K562 (cell line): Measurements from ENCODE around the gene ECPAS.

Experiments
- CAMTA2 ChIP-seq: fragments of 250-450 bp; sonication (Bioruptor Pico); conservative IDR thresholded peaks from 2 replicates; pipeline ENCODE4 v1.5.1; 2022
- CHD7 ChIP-seq: fragments of 200-600 bp; sonication (generic); IDR thresholded peaks from one replicate; pipeline ENCODE4 v1.6.1; 2012; ENCODE audit warnings: mild to moderate bottlenecking, low read depth, low read length, inconsistent platforms
- CTCF ChIP-seq, 3 experiments: IDR thresholded peaks in 2 of 3; conservative IDR thresholded peaks in 1 of 3; 2 replicates each; pipeline ENCODE4 v1.5.1; 2011 to 2012; ENCODE audit warnings: low read length in 3 of 3, mild to moderate bottlenecking in 3 of 3, control low read depth in 2 of 3, improper control_type of control experiment in 1 of 3, inconsistent platforms in 1 of 3, low read depth in 1 of 3, mixed read lengths in 1 of 3, moderate library complexity in 1 of 3; ENCODE audit not compliant: insufficient read depth in 2 of 3
- EZH2 ChIP-seq: IDR thresholded peaks from 2 replicates; pipeline ENCODE4 v1.6.1; 2012; ENCODE audit warnings: low read depth, mild to moderate bottlenecking, inconsistent platforms, low read length, borderline replicate concordance
- HMGXB4 ChIP-seq: sonication (generic); formaldehyde crosslinking; IDR thresholded peaks from 2 replicates; pipeline ENCODE4 v1.8.1; 2023; ENCODE audit warnings: mild to moderate bottlenecking, missing genetic modification reagents
- IRF1 ChIP-seq: sonication (generic); formaldehyde crosslinking; IDR thresholded peaks from 2 replicates; pipeline ENCODE4 v1.8.0; 2022; ENCODE audit warnings: missing genetic modification reagents, mild to moderate bottlenecking, borderline replicate concordance
- JUND ChIP-seq, 2 experiments: IDR thresholded peaks; 2 replicates in 1 of 2; 3 replicates in 1 of 2; pipeline ENCODE4 v1.6.1; 2011; ENCODE audit warnings: borderline replicate concordance in 2 of 2, low read depth in 2 of 2, low read length in 2 of 2, improper control_type of control experiment in 1 of 2, missing biosample characterization in 1 of 2, missing genetic modification characterization in 1 of 2, missing genetic modification reagents in 1 of 2
- NFXL1 ChIP-seq: fragments of 450-650 bp; formaldehyde crosslinking; IDR thresholded peaks from 2 replicates; pipeline ENCODE4 v1.4.0; 2021; ENCODE audit warnings: mild to moderate bottlenecking
- PHF21A ChIP-seq: fragments of 450-650 bp; IDR thresholded peaks from 2 replicates; pipeline ENCODE4 v1.6.1; 2017; ENCODE audit warnings: low read depth, borderline replicate concordance
- PKNOX1 ChIP-seq: fragments of 450-650 bp; IDR thresholded peaks from 2 replicates; pipeline ENCODE4 v1.6.1; 2016
- SREBF1 ChIP-seq: fragments of 150-350 bp; IDR thresholded peaks from 2 replicates; pipeline ENCODE4 v1.6.1; 2014; ENCODE audit warnings: antibody characterized with exemption, low read depth, low read length, borderline replicate concordance
- ZFP36 ChIP-seq: fragments of 150-350 bp; IDR thresholded peaks from 2 replicates; pipeline ENCODE4 v1.6.1; 2018; ENCODE audit warnings: low read length, low read depth; ENCODE audit not compliant: partially characterized antibody
- ZNF146 ChIP-seq: IDR thresholded peaks from one replicate; pipeline ENCODE4 v1.6.1; 2018; ENCODE audit warnings: missing compliant biosample characterization; ENCODE audit not compliant: unreplicated experiment
- ZNF184 ChIP-seq: sonication (generic); formaldehyde crosslinking; IDR thresholded peaks from 2 replicates; pipeline ENCODE4 v1.5.0; 2020; ENCODE audit warnings: missing genetic modification reagents

- no peak for TF ChIP-seq EZH2
- no peak for TF ChIP-seq CAMTA2 (CRISPR knock-in tag)
- TF ChIP-seq ZNF184 (CRISPR knock-in tag), result no peak
- TF ChIP-seq CHD7, result no peak
- TF ChIP-seq PHF21A, result no peak
- no peak for TF ChIP-seq PKNOX1
- TF ChIP-seq IRF1 (CRISPR knock-in tag), result no peak
- no peak for TF ChIP-seq CTCF (IDR thresholded peaks at IDR 0.05 in 2 of 3, conservative IDR thresholded peaks at IDR 0.05 in 1 of 3; ENCODE audit: insufficient read depth in 2 of 3, low read depth in 1 of 3, low read length in 3 of 3)
- no peak for TF ChIP-seq NFXL1 (CRISPR knock-in tag)
- TF ChIP-seq SREBF1, result no peak
- no peak for TF ChIP-seq ZNF146 (CRISPR knock-in tag)
- no peak for TF ChIP-seq JUND (IDR thresholded peaks at IDR 0.05; ENCODE audit: borderline replicate concordance, low read depth, low read length)
- TF ChIP-seq JUND (tag; IDR thresholded peaks at IDR 0.05; ENCODE audit: borderline replicate concordance, low read depth, low read length), result no peak
- TF ChIP-seq ZFP36, result no peak
- no peak for TF ChIP-seq HMGXB4
Observed at GRCh38 chr9:111501005-111501562, 16.9 kb upstream of the ECPAS start.
